A673 (cell line): ENCODE measurements around the gene KIF9. TPM values are rescaled to one million over a fixed set of nuclear protein-coding genes. Genes with fewer than 3 reads are reported as not detected.
"Not testable (repeated sequence)": the region's sequence is repeated elsewhere in the genome, so short reads cannot be mapped to it uniquely, and the experiment has no call there.

ENCODE experiments used
- BruUV-seq: library from RNA; stranded (reverse); fragments of 400-500 nt; replicated peaks from 2 replicates; lab custom pipeline; 2021; lab: Mats Ljungman, UMichigan
- CTCF ChIA-PET: fragments of 300-600 bp; sonication (Branson Sonifier 250); formaldehyde crosslinking; loops from one replicate; lab custom pipeline; 2022; ENCODE audit warnings: antibody characterized with exemption; lab: Charles Lee
- POLR2A ChIA-PET: fragments of 300-600 bp; sonication (Branson Sonifier 250); formaldehyde crosslinking; loops from one replicate; lab custom pipeline; 2022; ENCODE audit warnings: antibody characterized with exemption; ENCODE audit not compliant: low non-redundant PET; lab: Charles Lee
- DNase-seq: peaks from one replicate; pipeline ENCODE4 v3.0.0-alpha.2; 2015; ENCODE audit warnings: low spot score
- H3K27ac ChIP-seq: fragments of 200-600 bp; sonication (generic); 2 replicates; pipeline ENCODE4 v1.5.1; 2016; ENCODE audit warnings: mixed run types, low read depth, mild to moderate bottlenecking, mixed read lengths, antibody characterized with exemption, low read length; ENCODE audit not compliant: poor library complexity, severe bottlenecking
- H3K27me3 ChIP-seq: fragments of 200-600 bp; sonication (generic); replicated peaks from 2 replicates; pipeline ENCODE4 v1.6.1; 2017; ENCODE audit warnings: mixed run types, low read depth, mild to moderate bottlenecking, mixed read lengths, antibody characterized with exemption, low read length; ENCODE audit not compliant: insufficient read depth, poor library complexity
- H3K36me3 ChIP-seq: fragments of 200-600 bp; sonication (generic); 2 replicates; pipeline ENCODE4 v1.6.1; 2016; ENCODE audit warnings: mixed run types, mild to moderate bottlenecking, mixed read lengths, antibody characterized with exemption, low read length; ENCODE audit not compliant: insufficient read depth, poor library complexity, severe bottlenecking
- H3K4me1 ChIP-seq: fragments of 200-600 bp; sonication (generic); 2 replicates; pipeline ENCODE4 v1.6.1; 2017; ENCODE audit warnings: mixed run types, mild to moderate bottlenecking, mixed read lengths, antibody characterized with exemption, low read length; ENCODE audit not compliant: insufficient read depth, poor library complexity, severe bottlenecking
- H3K4me3 ChIP-seq: fragments of 200-600 bp; sonication (generic); 2 replicates; pipeline ENCODE4 v1.5.1; 2016; ENCODE audit warnings: low read depth, mixed run types, mild to moderate bottlenecking, mixed read lengths, low read length; ENCODE audit not compliant: poor library complexity, severe bottlenecking
- H3K9me3 ChIP-seq: fragments of 200-600 bp; sonication (generic); 2 replicates; pipeline ENCODE4 v1.6.1; 2016; ENCODE audit warnings: mixed run types, low read depth, mild to moderate bottlenecking, mixed read lengths, antibody characterized with exemption, low read length; ENCODE audit not compliant: poor library complexity, severe bottlenecking
- EZH2 ChIP-seq: fragments of 200-600 bp; sonication (generic); IDR thresholded peaks from 2 replicates; pipeline ENCODE4 v1.6.1; 2017; ENCODE audit warnings: borderline replicate concordance, low read depth, mild to moderate bottlenecking, mixed read lengths, antibody characterized with exemption, low read length; ENCODE audit not compliant: poor library complexity, severe bottlenecking
- intact Hi-C: fragments of 100-400 bp; cut with micrococcal nuclease; formaldehyde crosslinking; loops from one replicate; pipeline ENCODE4 v1.10.0; 2022; ENCODE audit not compliant: unreplicated experiment
- total RNA-seq: library from RNA; stranded (reverse); gene quantifications from 2 replicates; pipeline ENCODE4 v1.2.3, GENCODE V29; 2021
- TF ChIP-seq, protein P1 (sequence below): fragments of 300-800, 200-600 bp; sonication (generic); conservative IDR thresholded peaks from 2 replicates; pipeline ENCODE4 v1.5.1; 2017; ENCODE audit warnings: low read depth, mild to moderate bottlenecking, antibody characterized with exemption, low read length, moderate library complexity, mixed read lengths

The KIF9 gene
- total RNA-seq, 1 experiment from 2014 or later = 4.7 TPM

DNA sequence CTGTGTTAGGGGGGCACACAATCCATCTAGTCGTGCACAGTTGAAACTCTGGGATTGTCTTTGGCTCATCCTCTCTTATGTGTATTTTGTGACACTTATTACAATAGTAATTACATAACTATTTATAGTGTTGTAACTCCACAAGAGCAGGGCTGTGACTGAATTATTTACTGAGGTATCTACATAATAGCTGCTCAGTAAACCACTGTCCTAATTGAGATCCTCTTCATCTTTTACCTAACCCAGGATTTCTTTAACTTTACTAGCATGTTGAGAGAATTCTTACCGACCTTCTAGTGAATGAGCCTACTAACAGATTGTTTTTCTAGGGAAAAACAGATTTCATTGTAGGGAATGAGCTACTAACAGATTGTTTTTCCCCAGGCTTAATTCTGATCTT lies 11.2 kb upstream of the KIF9 start:
- Histone ChIP-seq H3K36me3 (no peaks in the 10 kb centered on the region), H3K4me3 (no peak overlapping the region), H3K27me3 (no peaks in the 10 kb centered on the region), H3K4me1 (no peaks in the 10 kb centered on the region), H3K27ac (no peak overlapping the region), H3K9me3 (no peaks in the 10 kb centered on the region)
- intact Hi-C loops = no loop called here
- ChIA-PET CTCF (no interaction called here), POLR2A (no interaction called here)
- BruUV-seq = no TSS peak
- TF ChIP-seq, protein P1, sequence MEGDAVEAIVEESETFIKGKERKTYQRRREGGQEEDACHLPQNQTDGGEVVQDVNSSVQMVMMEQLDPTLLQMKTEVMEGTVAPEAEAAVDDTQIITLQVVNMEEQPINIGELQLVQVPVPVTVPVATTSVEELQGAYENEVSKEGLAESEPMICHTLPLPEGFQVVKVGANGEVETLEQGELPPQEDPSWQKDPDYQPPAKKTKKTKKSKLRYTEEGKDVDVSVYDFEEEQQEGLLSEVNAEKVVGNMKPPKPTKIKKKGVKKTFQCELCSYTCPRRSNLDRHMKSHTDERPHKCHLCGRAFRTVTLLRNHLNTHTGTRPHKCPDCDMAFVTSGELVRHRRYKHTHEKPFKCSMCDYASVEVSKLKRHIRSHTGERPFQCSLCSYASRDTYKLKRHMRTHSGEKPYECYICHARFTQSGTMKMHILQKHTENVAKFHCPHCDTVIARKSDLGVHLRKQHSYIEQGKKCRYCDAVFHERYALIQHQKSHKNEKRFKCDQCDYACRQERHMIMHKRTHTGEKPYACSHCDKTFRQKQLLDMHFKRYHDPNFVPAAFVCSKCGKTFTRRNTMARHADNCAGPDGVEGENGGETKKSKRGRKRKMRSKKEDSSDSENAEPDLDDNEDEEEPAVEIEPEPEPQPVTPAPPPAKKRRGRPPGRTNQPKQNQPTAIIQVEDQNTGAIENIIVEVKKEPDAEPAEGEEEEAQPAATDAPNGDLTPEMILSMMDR = no peak
- no peak for TF ChIP-seq EZH2
- no peak for DNase-seq

DNA sequence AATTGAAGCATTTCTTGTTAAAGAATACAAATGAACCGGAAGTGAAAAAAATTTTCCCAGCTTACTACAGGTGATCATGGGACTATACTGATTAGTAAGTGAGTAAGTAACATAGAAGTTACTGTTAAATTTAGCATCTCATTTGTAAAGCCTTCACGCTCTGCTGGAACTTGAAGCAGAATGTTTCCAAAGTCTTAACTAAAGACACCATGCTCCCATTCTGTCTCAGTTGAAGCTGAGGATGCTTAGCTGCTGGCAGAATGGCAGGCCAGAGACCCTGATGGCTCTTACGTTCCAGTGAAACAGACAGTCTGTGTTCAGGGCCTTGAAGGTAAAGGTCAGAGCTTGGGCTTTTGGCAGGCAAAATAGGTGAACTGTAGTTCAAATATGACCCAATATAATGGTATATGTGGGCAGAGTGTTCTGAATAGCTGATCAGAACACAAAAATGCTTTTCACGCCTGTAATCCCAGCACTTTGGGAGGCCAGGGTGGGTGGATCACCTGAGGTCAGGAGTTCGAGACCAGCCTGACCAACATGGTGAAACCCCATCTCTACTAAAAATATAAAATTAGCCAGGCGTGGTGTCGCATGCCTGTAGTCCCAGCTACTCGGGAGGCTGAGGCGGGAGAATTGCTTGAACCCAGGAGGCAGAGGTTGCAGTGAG lies 9.3 kb upstream of the KIF9 start:
- H3K4me1 ChIP-seq, CTCF ChIA-PET, intact Hi-C loops, POLR2A ChIA-PET, H3K27ac ChIP-seq, H3K27me3 ChIP-seq, H3K36me3 ChIP-seq, DNase-seq, BruUV-seq, H3K9me3 ChIP-seq, H3K4me3 ChIP-seq: not testable (repeated sequence)

DNA sequence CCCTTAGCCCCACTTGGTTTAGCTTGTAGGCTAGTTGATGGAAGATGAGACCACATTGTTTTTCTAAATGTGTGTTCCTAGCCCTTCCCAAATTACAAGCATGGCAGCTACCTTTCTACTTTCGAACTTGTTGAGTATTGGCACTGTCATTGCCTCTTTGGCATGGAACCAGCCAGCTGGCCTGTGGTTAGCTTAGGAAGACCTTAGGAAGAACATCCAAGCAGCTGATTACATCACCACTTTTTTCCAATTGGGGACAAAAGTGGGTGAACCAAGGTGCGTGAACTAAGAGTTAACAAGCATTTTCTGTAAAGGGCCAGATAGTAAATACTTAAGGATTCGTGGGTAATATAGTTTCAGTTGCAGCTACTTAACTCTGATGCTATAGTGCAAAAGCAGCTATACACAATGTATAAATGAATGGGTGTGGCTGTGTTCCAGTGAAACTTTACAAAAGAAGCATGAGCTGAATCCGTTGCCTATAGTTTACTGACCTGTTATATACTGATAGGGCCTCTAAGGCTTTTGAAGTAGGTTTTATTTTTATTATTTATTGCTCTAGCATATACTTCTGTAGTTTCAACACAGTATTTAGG lies 8.7 kb upstream of the KIF9 start:
- CTCF ChIA-PET = no interaction called here
- Histone ChIP-seq H3K9me3 (no peaks in the 10 kb centered on the region), H3K4me1 (no peaks in the 10 kb centered on the region), H3K4me3 (no peak overlapping the region), H3K27me3 (no peaks in the 10 kb centered on the region), H3K36me3 (no peaks in the 10 kb centered on the region), H3K27ac (no peak overlapping the region)
- POLR2A ChIA-PET = interaction anchor here (1.0 kb wide), 1 partner anchor 9 kb away, joined by 3 read pairs; no protein-coding TSS in a partner anchor
- intact Hi-C loops = no loop called here
- TF ChIP-seq EZH2 = no peak
- TF ChIP-seq, protein P1 = no peak
- no TSS peak for BruUV-seq
- DNase-seq = no peak
